ENCODE data around the gene CCBE1.

DNA sequence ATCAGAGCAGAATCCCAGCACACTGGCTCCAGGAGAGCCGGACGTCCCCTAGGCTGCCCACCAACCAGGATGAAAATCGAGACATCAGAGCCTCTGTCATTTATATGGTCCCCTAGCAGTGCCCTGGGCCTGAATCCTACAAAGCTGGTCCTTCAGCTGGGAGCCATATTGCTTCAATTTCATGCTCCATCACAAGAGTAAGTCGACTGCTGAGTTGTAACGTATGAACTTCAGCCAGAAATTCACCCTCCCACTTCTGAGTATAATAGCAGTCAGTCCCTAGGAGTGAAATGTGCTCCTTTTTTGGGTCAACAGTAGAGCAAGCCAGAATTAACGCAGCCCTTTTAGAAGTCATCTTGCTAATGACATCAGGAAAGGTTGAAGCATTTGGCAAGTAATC lies 126.4 kb downstream of the CCBE1 start:
- TF ChIP-seq, protein P1, sequence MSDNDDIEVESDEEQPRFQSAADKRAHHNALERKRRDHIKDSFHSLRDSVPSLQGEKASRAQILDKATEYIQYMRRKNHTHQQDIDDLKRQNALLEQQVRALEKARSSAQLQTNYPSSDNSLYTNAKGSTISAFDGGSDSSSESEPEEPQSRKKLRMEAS (IDR thresholded peaks at IDR 0.05; ENCODE audit: low read depth), result no peak
- TF ChIP-seq JUND (IDR thresholded peaks at IDR 0.05), result no peak
- TF ChIP-seq, protein P2, sequence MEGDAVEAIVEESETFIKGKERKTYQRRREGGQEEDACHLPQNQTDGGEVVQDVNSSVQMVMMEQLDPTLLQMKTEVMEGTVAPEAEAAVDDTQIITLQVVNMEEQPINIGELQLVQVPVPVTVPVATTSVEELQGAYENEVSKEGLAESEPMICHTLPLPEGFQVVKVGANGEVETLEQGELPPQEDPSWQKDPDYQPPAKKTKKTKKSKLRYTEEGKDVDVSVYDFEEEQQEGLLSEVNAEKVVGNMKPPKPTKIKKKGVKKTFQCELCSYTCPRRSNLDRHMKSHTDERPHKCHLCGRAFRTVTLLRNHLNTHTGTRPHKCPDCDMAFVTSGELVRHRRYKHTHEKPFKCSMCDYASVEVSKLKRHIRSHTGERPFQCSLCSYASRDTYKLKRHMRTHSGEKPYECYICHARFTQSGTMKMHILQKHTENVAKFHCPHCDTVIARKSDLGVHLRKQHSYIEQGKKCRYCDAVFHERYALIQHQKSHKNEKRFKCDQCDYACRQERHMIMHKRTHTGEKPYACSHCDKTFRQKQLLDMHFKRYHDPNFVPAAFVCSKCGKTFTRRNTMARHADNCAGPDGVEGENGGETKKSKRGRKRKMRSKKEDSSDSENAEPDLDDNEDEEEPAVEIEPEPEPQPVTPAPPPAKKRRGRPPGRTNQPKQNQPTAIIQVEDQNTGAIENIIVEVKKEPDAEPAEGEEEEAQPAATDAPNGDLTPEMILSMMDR (IDR thresholded peaks at IDR 0.05), result no peak
- TF ChIP-seq, protein P3, sequence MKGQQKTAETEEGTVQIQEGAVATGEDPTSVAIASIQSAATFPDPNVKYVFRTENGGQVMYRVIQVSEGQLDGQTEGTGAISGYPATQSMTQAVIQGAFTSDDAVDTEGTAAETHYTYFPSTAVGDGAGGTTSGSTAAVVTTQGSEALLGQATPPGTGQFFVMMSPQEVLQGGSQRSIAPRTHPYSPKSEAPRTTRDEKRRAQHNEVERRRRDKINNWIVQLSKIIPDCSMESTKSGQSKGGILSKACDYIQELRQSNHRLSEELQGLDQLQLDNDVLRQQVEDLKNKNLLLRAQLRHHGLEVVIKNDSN (IDR thresholded peaks at IDR 0.05; ENCODE audit: borderline replicate concordance, low read depth), result no peak
- no peak for TF ChIP-seq FOSL2 (IDR thresholded peaks at IDR 0.05; ENCODE audit: borderline replicate concordance, low read depth)
- no peak for TF ChIP-seq POLR2AphosphoS5 (IDR thresholded peaks at IDR 0.05; ENCODE audit: low read depth, low read length)
- no peak for TF ChIP-seq NRF1 (IDR thresholded peaks at IDR 0.05; ENCODE audit: low read depth, low read length)
